ENCODE measurements around the gene DTX1.

- TF ChIP-seq, protein P1, sequence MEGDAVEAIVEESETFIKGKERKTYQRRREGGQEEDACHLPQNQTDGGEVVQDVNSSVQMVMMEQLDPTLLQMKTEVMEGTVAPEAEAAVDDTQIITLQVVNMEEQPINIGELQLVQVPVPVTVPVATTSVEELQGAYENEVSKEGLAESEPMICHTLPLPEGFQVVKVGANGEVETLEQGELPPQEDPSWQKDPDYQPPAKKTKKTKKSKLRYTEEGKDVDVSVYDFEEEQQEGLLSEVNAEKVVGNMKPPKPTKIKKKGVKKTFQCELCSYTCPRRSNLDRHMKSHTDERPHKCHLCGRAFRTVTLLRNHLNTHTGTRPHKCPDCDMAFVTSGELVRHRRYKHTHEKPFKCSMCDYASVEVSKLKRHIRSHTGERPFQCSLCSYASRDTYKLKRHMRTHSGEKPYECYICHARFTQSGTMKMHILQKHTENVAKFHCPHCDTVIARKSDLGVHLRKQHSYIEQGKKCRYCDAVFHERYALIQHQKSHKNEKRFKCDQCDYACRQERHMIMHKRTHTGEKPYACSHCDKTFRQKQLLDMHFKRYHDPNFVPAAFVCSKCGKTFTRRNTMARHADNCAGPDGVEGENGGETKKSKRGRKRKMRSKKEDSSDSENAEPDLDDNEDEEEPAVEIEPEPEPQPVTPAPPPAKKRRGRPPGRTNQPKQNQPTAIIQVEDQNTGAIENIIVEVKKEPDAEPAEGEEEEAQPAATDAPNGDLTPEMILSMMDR (conservative IDR thresholded peaks at IDR 0.05; ENCODE audit: low read depth, low read length) = no peak
- TF ChIP-seq EZH2 (IDR thresholded peaks at IDR 0.05; ENCODE audit: borderline replicate concordance, low read depth, low read length, poor library complexity, severe bottlenecking) = no peak
Observed at GRCh38 chr12:113075137-113075683, 18.7 kb downstream of the DTX1 start.
